Activated CD4-positive, alpha-beta T cell treated with anti-CD3 and anti-CD28 coated beads, Interleukin-2, Interleukin-6, amounts not matched to agents 100 ng/mL and 50 ng/mL, durations not matched to agents 16 hours and 8 hours (primary cell): ENCODE data around the gene FTO.

Source experiments
- DNase-seq: peaks from one replicate; pipeline ENCODE4 v3.0.0-alpha.2; 2020

The FTO gene

GRCh38 chr16:54200720-54201119, 496.8 kb downstream of the FTO start:
- no peak for DNase-seq

GRCh38 chr16:54201200-54201599, 497.2 kb downstream of the FTO start:
- DNase-seq, result no peak
